Thyroid gland (tissue), 4 donors: ENCODE data around the gene HEXB.

Experiments
- CTCF ChIP-seq, 6 experiments: fragments of 200-600 bp in 3 of 6; fragments of 450-650 bp in 3 of 6; sonication (generic) in 3 of 6; IDR thresholded peaks; one replicate each; pipeline ENCODE4 v1.5.1; 2016 to 2019; ENCODE audit warnings: antibody characterized with exemption in 6 of 6, mild to moderate bottlenecking in 2 of 6, inconsistent platforms in 1 of 6, moderate library complexity in 1 of 6
- POLR2A ChIP-seq, 2 donors: fragments of 450-650 bp; IDR thresholded peaks; one replicate each; pipeline ENCODE4 v1.6.1; 2017; ENCODE audit warnings: antibody characterized with exemption in 2 of 2, mild to moderate bottlenecking in 2 of 2, moderate library complexity in 1 of 2

- no peak for TF ChIP-seq CTCF (IDR thresholded peaks at IDR 0.05)
- no peak for TF ChIP-seq POLR2A (IDR thresholded peaks at IDR 0.05)
Measured at GRCh38 chr5:74667396-74667795, 17.6 kb upstream of the HEXB start.
